GM19372 (cell line): Measurements from ENCODE around the gene AFG3L2.
A peak's percentile ranks its signal among the peaks of the same experiment; 100 is the strongest.
"Not testable (repeated sequence)": the region's sequence is repeated elsewhere in the genome, so short reads cannot be mapped to it uniquely, and the experiment has no call there.

Experiments used
- ATAC-seq: cut with Tn5 transposase; IDR thresholded peaks from one replicate; pipeline ENCODE4 v1.9.1; 2021; ENCODE audit warnings: mild to moderate bottlenecking, low read depth, moderate library complexity; ENCODE audit not compliant: unreplicated experiment

The AFG3L2 gene

DNA sequence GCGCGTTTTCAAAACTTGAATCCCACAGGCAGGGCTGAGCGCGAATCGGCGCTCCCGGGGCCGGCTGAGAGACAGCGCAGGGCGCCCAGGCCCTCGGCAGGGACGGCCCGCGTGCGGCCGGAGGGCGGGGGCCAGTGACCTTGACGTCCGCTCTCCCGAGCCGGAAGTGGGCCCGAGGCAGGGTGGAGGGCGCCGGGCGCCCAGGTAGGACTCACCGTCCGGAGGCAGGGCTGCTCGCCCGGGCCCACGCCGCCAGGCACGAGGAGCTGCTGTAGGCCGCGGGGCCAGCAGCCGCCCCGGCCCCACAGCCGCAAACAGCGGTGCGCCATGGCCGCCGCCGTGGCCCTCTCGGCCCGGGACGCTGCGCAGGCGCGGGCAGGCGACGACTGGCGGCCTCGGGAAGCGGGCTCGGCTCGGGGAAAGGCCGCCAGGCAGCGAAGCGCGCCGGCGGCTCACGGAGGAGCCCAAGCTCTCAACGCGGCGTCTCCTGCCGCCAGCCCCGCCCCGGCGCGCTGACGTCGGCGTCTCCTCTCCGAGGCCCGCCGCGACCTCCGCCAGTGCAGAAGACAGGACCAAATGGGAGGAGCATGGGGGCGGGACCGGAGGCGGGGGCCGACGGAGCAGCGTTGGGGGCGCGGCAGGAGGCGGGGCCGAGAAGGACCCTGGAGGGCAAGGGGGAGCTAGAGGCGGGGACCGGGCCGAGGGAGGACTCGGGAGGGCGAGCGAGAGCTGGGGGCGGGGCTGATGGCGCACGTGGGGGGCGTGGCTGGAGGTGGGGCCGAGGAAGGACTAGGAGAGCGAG lies at the start of gene AFG3L2:
TSS of gene AFG3L2 (minus strand) at position 474 of the 802 bp plus-strand sequence. CDS start at position 329, 145 bp downstream.
- ATAC-seq: peak; percentile 82

DNA sequence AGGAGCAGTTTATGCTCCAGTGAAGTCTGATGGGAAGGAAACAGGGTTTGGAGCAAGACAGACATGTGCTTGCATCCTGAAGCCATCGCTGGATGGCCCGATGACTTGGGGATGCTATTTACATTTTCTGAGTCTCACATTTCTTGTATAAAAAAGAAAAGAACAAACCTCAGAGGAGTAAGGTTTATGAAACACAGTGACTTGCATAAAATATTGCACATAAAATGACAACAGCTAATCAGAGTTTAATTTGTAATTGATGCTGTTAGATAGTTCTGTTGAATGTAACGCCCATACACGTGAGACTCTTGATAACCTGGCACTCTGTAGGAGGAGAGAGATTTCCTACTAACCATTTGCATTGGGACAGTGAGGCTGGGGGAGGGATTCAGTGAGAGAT lies 47.2 kb upstream of the AFG3L2 start:
- no peak for ATAC-seq

DNA sequence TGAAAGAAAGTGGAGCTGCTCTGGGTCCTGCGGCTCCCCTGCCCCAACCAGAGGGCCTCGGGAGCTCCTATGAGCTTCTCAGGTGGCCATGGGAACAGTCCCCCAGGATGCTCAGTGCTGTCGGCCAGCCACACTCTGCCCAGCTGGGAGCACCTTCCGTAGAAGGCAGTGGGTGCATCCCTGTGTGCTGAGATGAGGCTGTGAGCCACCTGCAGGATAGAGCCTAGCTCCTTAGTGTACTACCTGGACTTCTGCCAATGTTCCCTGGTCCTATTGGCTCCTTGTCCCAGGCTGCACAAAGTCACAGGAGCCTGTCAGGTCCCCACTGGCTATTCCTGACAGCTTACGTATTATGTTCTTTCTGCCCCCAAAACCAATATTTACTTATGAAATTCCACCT lies 46.8 kb upstream of the AFG3L2 start:
- ATAC-seq: no peak

DNA sequence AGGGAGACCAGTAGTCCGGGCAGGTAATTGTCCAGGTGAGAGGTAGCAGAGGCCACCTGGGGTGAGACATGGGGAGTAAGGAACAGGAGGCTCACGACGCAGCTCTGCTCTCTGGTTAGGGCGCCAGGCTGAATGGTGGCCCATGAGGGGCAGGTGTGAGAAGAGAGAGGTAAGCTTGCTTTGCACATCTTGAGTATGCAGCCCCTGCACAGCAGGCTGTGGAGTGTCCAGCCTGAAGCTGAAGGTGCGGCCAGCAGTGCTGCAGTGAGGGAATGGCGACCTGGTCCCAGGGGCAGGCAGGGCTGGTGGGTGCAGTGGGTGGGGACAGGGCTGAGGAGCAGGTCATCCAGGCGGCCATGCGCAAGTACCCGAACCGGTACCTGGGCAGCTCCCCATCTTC lies 46.4 kb upstream of the AFG3L2 start:
- no peak for ATAC-seq

DNA sequence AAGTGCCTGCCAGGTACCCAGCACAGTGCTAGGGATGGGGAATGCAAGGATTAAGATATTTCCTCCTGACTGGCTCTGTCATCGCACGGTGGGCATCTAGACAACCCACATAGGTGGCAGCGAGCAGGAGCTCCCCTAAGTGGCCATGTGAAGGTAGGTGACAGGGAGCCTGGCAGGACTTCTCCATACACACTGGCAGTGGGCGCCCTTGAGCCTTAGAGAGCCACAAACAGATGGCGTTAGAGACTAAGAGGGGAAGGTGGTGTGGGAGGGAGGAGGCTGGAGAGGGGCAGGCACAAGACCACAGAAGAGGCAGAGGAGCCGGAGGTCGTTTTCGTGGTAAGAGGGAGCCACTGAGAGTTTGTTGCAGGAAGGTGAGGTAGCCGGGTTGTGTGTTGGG lies 45.9 kb upstream of the AFG3L2 start:
- ATAC-seq: no peak

DNA sequence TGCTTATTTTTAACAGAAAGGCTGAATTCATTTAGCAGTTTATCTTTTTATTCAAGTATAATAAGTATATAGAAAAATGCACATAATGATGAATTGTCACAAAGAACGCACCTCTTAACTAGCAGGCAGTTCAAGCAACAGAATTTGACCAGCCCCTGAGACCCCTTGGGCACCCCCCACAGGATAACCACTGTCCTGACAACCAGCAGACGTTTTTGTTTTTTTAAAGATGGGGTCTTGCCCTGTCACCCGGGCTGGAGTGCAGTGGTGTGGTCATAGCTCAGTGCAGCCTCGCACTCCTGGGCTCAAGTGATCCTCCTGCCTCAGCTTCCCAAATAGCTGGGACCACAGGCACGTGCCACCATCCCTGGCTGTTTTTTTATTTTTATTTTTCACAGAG lies 44.7 kb upstream of the AFG3L2 start:
- no peak for ATAC-seq

DNA sequence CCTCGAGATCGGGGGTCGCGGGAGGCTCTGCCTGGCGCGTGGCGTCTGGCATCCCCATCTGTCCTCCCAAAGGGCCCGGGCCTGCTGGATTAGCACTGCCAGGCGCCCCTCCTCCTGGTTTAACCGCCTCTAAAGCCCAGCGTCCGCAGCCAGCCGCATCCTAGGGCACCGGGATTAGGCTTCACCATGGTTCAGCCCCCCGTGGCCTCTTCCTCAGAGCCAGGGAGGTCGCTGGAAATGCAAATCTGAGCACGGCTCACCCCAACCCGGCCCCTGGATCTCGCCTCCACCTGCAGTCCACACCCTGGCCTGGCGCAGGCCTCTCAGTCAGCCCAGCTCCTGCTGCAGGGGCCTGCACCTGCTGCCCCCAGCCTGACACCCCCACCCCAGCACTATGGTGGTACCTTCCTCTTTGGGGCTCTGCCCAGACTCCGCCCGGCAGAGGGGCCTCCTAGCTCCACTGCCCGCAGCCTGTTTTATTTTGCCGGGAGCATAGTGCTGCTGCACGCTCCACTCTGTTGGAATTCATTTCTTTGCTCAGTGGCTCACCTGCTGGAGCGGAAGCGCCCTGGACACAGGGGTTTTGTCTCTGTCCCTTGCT lies 43.9 kb upstream of the AFG3L2 start:
- ATAC-seq: no peak

DNA sequence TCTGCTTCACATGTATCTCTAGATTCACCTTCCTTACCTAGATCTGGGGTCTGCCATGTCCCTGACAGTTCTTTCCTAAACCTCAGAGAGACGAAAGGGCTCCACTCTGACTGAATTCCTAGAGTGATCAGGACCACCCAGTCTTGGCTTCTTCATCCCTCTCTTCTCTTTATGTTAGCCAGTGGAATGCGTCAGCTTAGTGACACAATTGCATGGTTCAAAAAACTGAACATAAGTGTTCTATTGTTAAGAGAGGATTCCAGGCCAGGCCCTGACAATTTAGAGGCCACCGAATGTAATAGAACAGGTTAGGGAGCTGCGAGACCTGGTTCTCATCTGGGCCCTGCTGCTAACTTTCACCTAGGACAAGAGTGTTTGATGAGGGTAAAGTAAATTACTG lies 40.7 kb upstream of the AFG3L2 start:
- ATAC-seq: no peak

DNA sequence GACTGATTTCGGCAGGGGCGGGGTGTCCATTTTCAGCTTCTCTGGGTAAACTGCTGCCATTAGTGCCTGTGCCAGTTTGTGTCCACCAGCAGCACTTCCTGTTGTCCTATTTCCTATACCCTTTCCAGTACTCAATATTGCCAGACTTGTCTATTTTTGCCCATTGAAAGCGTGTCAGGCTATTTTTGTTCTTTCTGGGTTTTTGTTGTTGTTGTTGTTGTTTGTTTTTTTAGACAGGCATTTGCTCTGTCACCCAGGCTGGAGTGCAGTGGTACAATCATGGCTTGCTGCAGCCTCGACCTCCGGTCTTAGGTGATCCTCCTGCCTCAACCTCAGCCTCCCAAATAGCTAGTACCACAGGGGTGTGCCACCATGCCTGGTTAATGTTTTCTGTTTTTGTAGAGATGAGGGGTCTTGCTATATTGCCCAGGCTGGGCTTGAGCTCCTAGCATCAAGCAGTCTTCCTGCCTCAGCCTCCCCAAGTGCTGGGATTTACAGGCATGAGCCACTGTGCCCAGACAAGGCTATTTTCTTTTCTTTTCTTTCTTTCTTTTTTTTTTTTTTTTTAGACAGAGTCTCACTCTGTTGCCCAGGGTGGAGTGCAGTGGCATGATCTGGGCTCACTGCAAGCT lies 39.2 kb upstream of the AFG3L2 start:
- ATAC-seq: no peak

DNA sequence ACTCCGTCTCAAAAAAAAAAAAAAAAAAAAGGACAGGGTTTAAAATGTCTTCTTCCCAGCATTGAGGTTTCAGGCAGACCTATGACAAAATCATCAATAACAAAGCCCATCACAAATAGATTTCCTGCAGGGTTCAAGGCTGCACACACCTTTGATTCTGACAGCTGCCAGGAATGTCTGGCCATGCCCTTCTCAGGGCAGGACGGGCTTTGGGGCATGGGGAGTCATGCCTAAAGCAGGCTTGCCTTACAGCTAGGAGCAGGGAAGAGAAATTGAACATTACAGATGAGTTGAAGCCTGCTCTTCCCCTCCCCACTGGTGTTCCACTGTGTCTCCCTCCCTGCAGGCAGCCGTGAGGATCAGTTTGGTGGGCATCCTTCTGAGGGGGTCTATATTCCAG lies 34.4 kb upstream of the AFG3L2 start:
- no peak for ATAC-seq

DNA sequence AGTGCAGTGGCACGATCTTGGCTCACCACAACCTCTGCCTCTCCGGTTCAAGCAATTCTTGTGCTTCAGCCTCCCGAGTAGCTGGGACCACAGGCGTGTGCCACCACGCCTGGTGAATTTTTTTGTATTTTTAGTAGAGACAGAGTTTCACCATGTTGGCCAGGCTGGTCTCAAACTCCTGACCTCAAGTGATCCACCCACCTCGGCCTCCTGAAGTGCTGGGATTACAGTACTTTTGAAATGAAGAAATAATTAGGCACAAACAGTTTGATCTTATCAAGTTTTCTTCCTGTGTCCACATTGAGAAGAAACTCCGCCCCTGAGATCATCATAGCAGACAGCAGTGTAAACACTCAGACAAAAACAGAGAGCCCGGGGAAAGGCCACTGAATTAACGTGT lies 33.7 kb upstream of the AFG3L2 start:
- ATAC-seq: not testable (repeated sequence)

DNA sequence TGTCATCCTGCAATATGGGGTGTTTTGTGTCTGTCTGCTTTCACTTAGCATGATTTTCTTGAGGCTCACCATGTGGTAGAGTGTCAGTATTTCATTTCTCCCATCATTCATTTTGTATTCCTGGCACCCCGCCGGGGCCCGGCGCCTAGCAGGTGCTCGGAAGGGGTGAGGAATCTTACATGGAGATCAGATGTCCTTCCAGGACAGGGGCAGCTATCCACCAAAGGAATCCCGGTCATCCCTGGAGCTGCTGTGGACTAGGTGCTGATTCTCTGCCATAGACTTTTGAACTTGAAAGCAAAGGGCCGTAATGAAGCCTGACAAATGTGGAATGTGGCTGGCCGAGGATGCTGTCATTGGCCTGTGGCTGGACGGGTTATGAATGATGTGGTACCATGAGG lies 33.1 kb upstream of the AFG3L2 start:
- no peak for ATAC-seq

DNA sequence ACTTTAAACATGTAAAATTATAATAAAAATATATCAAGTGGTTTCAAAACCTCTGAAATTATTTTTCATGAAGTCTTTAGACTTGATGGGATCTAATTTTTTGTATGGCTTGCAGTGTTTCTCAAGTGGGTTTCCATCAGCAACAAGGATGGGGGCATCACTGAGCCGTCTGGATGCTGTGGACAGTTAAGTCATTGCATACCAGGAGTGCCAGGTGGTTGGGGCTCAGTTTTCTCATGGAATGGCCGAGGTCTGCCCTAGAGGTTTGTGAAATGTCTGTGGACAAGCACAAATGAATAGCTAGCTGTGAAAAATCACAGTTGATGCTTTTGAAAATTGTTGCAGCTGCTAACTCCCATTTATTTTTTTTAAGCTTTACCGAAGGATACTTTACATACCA lies 32.4 kb upstream of the AFG3L2 start:
- no peak for ATAC-seq

DNA sequence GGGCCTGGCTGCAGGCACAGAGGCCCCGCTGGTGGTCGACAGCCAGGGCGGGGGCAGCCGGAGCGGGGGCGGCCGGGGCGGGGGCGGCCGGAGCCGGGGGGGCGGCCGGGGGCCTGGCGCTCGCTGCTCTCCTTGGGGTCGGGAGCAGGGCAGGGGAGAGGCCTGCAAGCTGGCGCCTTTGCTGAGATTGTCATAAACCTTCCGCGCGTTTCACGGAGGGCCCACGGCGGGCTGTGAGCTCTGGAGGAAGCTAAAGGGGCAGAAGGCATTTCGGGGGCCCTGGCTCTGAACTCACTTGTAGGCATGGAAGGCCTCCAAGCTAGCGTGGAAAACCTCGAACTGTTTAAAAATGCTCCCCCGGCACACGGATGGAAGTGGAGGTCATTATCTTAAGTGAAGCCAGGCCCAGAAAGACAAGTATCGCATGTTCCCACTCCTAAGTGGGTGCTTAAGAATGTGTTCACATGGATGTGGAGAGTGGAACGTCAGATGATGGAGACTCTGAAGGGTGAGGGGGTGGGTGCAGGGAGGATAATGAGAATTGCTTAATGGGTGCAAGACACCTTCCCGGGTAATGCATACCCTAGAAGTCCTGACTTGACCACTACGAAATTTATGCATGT lies 31.3 kb upstream of the AFG3L2 start:
- ATAC-seq: no peak

DNA sequence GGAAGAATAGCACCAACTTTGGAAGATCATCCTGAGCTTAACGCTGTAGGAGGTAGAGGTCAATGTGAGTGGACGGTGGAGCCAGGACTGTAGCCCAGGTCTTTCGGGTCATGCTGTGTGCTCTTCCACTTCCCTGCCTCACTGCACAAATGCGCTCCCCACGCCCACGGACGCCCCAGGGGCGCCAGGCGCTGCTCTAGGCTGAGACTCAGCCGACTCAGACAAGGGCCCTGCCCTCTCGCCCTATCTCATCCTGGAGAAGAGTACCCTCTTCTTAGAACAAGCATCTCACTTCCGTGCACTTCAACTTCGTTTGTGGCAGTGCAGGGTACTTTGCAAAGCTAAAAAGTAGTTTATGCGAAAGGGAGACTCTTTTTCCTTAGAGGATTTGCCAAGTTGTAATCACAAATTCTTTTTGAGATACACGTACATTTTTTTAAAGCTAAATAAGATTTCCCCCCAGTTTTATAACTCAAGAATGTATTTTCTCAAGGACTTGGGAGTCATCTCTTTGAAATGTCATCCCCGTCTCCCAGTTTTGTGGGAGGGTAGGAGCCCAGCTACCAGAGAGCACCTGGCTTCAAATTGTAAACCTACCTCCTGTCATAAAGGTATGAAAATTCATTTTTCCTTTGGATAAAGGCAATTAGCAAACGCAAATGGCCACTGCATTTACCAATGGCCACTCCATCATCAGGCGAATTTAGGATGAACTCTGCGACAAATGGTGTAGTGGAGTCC lies 29.5 kb upstream of the AFG3L2 start:
- no peak for ATAC-seq

DNA sequence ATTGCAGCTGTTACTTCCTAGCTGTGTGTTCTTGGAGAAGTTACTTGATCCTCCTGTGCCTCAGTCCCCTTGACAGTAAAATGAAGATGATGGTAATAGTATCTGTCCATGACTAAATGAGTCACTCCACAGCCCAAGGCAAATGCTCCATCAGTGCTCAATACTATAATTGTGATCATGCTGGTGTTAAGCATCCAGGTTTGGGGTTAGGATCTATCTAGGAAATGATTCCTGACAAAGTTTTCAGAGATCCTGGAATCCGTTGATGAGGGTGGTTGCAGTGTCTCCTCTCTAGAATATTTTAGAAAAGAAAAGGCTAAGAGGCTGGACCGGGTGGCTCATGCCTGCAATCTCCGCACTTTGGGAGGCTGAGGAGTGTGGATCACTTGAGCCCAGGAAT lies 28.0 kb upstream of the AFG3L2 start:
- no peak for ATAC-seq

DNA sequence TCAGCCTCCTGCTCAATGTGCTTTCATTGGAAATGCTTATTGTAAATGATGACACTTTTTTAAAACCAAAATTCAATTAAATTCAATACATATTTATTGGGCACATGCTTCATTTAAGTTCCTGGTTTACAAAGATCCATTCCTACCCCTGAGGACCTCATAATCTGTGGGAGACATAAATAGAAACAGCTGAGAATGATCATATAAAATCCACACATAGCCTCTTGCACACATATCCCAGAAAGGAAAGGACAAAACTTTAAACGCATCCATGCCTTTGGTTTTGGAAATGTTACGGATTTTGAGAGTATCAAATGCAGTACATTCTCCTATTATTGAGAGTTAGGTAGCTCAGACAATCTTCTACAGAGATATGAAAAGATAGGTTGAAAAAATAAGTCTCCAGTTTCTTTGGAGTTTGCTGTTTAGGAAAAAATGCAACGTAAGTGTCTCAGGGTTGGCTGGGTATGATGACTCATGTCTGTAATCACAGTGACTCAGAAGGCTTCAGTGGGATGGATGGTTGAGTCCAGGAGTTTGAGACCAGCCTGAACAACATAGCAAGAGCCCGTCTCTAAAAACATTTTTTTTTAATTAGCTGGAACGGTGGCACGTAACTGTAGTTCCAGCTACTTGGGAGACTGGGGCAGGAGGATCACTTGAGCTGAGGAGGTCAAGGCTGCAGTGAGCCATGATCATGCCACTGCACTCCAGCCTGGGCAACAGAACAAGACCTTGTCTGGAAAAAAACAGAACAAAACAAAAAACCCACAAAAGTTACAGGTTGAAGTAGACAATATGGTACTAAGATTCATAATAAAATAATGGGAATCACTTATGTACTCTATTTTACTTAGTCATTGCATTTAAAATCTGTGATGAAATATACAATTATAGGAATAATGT lies 26.8 kb upstream of the AFG3L2 start:
- ATAC-seq: no peak

DNA sequence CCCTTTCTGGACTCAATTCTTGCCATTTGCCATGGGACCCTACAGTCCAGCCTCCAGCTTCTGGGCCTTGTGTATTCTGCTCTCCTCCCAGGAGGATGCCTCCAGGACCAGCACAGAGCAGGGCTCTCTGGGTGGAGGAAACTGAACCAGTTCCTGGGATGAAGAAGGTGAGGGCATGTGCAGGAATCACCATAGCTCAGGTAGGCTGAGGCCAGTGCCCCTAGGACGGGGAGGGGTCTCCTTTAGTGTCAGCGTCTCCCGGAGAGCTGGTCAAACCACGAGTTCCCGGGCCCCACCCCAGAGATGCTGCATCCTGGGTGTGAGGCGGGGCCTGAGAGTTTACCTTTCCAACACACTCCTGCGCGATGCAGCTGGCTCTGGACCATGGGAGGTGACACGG lies 24.9 kb upstream of the AFG3L2 start:
- no peak for ATAC-seq

DNA sequence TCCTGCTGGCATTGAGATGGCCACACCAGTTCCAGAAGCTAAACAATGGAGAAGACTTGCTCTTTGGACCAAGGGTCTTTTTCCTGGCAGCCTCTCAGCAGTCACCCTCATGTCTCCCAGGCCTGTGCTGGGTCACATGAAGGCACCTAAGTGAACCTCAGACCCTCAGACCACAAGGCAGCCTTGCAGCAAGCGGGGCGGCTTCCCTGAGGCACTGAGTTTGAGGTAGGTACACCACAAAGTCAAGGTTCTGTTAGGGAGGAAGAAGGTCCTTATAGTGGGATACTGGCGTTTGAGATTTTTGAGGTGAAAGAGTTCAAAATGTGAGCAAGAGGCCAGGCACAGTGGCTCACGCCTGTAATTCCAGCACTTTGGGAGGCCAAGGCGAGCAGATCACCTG lies 22.2 kb upstream of the AFG3L2 start:
- ATAC-seq: no peak

DNA sequence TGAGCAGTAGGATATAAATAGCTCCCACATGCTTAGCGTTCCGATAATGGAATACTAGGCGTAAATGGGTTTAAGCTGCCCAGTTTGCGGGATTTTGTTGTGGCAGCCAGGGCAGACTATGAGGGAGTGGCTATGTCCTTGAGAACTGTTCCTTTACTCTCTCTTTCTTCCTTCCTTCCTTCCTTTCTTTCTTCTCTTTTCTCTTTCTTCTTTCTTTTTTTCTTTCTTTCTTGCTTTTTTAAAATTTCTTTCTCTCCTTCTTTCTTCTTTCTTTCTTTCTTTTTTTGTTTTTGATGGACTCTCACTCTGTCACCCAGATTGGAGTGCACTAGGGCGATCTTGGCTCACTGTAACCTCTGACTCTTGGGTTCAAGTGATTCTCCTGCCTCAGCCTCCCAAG lies 21.6 kb upstream of the AFG3L2 start:
- ATAC-seq: no peak
